Measurements from ENCODE around the gene SULF2.

SULF2 gene

DNA sequence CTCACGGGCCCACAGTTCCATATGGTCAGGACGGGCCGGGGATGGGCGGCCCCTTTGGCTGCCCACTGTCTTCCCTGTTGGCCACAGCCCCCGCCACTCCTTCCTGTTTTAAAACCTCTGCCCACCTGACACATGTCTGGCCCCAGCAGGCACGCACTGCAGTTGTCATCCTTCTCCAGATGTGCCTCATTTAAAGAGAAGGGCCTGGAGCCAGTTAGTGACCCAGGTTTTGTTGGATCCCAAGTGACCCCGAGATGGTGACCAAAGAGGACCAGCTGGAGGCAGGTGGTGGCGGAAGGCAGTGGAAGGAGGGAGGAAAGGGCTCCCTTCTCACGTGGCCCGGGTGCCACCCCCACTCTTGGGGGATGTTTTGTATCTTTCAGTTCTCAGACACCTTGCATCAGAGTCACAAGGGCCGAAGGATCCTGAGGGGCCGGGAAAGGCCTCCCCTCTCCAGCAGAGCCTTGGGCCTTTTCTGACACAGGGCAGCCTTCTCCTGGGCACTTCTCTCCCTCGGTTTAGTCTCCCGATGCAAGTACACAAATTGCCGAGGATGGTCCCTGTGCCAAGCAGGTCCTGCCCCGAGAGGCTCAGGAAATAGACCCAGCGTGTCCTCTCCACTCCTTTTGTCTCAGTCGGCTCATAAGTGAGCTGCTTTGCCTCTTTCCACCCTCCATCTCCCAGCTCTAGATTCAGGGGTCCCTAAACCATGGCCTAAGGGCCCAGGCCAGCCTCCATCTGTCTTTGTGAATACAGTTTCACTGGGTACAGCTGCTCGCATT, 117.6 kb downstream of the SULF2 start:
- no peak for DNase-seq

GRCh38 chr20:47667086-47667485, 118.2 kb downstream of the SULF2 start:
- DNase-seq = no peak

DNA sequence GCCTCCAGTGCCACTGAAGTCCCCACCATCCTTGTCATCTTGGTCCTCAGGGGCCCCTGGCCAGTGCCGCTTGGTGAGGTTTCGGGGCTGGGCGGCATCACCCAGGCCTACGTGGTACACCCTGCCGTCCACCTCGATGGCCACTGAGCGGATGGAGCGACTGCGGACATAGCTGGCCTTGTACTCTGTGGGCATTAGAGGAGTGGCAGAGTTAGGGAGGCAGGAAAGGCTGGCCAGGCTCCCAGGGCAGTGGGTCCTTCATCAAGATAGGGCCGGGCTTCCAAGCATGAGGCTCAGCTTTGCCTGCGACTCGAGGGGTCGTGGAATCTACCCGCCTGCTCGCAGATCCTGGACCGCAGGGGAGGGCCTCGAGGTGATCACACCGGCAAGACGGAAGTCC, 119.0 kb downstream of the SULF2 start:
- DNase-seq = no peak

- no peak for DNase-seq
Observed at GRCh38 chr20:47665221-47665991, 119.9 kb downstream of the SULF2 start.

DNA sequence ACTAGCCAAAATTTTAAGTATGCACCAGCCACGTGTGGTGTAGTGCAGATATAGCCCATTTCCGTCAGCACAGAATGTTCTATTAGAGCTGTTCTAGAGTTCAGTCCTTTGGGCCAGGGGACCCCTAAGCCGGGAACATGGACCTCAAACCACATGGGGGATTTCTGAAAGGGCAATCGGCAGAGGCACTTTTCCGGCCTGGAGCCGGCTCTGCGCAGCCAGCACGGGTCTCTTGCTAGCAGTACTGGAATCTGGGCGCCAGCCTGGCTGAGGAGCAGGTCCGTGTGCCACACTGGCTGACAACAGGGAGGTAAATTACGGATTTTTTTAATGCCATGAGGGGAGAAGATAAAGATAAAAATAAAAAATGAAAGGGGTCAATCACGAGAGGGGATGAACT, 120.5 kb downstream of the SULF2 start:
- DNase-seq = no peak

- no peak for DNase-seq
Observed at GRCh38 chr20:47664068-47664437, 121.2 kb downstream of the SULF2 start.

DNA sequence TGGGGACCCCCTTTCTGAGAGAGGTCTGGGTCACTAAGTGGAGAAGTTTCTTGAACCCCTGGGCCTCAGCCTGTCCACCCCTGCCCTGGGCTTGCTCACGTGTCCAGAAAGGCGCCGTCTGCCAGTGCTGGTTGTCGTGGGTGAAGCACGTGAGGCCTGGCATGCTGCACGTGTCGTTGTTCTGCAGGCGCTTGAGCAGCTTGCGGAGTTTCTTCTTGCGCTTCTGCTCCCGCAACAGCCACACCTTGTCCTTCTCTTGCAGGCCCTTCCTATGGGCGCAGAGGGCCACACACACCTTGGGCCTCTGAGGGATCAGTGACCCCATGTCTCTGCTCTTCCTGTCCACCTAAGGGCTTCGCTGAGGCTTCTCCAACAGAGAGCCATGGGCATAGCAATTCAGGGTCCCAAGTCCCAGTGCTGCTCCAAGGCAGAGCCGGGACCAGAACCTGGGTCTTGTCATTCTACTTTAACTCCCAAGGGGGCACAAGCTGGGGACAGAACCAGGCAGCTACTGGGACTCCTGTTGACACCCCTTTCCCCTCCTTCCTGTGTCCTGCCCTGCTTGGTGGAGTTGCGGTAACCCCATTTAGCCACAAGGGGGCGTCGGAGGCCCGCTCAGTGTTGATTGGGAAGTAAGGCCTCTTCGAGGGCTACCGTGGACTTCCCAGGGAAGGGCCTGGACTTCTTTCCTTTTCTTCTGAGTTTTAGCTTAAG, 121.8 kb downstream of the SULF2 start:
- peak; percentile 64 for DNase-seq

DNA sequence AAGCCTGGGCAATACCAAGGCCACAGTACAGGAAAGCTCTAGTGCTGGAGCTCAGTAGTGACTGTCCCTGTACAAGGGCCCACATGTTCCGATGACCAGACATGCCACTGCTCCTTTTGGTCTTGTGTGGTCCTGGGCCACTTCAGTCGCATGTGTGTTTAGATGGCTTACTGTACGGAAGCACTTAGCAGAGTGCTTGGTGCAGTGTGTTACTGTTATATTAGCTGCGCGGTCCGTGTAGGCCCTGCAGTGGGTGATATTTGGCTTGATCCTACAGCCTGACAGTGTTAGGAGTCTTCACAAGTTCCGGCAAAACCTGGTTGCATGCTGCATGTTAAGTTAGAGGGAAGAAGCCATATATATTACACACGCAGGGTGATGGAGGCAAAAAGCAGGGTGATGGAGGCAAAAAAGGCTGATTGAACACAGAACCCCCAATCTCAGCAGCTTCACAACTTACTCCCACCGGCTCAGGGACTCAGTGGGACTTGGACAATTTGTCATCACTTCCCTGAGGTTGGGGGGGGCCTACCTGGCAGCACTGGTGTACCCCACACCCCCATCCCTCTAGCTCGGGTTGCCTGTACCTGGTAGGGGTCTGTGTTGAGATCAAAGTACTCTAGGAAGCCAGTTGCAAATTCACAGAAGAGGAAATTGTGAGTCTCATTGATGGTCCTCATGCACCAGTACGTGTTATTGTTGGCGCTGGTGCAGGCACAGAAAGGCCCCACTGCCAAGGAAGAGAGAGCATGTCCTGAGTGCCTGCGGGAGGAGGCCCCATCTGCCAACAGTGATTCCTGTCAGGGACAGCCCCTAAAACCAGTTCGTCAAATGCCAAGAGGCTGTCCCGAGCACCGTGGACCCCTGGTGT, 122.6 kb downstream of the SULF2 start:
- no peak for DNase-seq

DNA sequence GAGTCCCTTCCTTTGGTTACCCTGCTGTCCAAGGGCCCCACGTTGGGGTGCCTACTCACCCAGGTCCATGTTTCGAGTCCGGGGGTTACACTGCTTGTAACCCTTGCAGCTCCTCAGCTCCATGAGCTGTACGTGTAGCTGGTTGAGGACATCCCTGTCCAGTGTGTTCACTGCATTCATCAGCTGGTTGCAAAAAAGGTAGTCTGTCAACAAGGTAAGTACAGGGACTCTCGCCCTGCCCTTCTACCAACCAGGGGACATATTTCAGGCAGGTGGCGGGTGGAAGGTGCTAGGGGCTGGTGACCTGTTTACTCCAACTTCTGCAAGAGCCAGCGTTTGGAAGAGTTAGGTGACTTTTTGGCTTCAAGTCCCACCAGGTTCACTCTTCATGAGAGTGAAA, 123.6 kb downstream of the SULF2 start:
- no peak for DNase-seq

GRCh38 chr20:47660983-47661700, 124.1 kb downstream of the SULF2 start:
- DNase-seq = no peak

DNA sequence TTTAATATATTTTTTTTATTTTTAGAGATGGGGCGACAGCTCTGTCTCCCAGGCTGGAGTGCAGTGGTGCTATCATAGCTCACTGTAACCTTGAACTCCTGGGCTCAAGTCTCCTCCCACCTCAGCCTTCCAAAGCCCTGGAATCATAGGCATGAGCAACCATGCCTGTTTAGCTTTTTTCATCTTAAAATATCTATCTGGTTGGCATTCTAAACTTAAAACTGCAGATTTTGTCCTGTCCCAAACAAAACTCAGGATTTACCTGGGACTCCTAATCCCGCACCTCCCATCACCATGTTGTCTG, 124.7 kb downstream of the SULF2 start:
- DNase-seq = no peak

- DNase-seq = no peak
Observed at GRCh38 chr20:47659904-47660601, 125.2 kb downstream of the SULF2 start.

DNA sequence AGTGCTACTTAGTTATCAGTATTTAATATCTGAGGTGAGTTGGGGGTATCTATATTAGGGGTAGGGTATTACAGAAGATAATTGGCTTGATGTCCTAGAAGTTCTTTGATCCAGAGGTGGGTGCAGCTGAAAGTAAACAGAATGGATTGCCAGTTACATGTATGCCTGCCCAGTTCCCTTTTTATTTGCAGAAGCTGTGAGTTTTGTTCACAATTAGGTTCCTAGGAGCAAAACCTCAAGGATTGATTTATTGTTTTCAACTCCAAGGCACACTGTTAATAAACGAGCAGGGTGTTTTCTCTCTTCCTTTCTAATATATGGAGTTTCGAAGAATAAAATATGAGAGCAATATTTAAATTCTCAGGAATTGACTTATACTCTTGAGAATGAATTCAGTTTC, 129.0 kb downstream of the SULF2 start:
- DNase-seq = no peak

DNA sequence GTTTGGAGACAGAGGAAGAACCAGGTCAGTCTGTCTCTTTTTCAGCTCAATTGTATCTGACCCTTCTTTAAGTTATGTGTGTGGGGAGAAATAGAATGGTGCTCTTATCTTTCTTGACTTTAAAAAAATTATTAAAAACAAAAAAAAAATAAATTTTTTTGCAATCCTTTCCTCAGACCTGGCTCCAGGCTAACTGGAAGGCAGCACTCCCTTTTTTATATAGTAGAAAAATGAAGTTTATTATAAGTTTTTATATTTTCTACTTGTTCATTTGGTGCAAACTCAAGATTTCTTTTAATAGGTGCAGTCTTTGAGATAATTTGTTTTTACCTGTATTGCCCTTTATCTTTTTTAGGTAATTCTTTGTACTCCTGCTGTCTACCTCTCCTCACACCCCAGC, 129.6 kb downstream of the SULF2 start:
- no peak for DNase-seq

DNA sequence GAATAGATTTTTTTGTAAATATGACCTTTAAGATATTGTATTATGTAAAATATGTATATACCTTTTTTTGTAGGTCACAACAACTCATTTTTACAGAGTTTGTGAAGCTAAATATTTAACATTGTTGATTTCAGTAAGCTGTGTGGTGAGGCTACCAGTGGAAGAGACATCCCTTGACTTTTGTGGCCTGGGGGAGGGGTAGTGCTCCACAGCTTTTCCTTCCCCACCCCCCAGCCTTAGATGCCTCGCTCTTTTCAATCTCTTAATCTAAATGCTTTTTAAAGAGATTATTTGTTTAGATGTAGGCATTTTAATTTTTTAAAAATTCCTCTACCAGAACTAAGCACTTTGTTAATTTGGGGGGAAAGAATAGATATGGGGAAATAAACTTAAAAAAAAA, 130.9 kb downstream of the SULF2 start:
- DNase-seq = no peak

- DNase-seq = no peak
Observed at GRCh38 chr20:47653869-47654268, 131.4 kb downstream of the SULF2 start.

DNA sequence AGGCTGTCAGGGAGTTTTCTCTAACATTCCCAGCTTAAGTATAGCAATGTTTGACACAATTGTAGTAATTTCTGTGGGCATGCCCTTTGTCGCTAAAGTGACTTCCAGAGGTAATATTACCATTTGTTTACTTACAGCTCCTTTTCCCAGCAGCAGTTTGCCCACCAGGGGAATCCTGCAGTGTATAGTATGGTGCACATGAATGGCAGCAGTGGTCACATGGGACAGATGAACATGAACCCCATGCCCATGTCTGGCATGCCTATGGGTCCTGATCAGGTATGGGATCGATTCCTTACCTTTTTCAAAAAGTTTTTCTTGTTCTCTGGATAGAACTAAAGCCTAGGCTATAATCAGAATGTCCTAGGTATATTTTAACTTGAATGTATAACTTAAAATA, 132.5 kb downstream of the SULF2 start:
- no peak for DNase-seq

DNA sequence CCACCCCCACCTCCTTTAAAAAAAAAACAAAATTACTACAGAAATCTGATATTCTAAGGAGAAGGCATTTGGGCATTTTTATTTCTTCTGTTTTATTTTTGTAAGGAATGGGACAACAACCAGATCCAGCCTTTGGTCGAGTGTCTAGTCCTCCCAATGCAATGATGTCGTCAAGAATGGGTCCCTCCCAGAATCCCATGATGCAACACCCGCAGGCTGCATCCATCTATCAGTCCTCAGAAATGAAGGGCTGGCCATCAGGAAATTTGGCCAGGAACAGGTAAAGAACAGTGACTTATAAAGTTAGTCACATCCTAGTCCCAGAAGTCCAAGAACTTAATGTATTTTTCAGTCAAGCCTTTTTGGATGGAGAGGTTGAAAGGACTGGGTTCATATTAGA, 133.0 kb downstream of the SULF2 start:
- DNase-seq = no peak

DNA sequence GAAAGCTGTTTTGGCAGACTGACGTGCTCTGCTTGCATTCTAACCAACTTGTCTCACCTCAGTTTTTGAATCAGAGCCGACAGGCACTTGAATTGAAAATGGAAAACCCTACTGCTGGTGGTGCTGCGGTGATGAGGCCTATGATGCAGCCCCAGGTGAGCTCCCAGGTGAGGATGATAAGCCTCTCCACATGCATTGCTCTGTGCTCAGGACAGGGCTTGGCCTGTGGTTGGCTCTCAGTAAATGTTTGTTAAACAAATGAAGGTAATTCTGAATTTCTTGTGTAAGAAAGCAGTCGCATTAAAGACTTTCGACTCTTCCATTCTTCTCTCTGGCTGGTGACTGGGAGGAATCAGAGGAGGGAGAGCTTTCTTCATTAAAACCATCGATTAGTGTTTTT, 136.3 kb downstream of the SULF2 start:
- DNase-seq = no peak

- no peak for DNase-seq
Observed at GRCh38 chr20:47647994-47648393, 137.3 kb downstream of the SULF2 start.

DNA sequence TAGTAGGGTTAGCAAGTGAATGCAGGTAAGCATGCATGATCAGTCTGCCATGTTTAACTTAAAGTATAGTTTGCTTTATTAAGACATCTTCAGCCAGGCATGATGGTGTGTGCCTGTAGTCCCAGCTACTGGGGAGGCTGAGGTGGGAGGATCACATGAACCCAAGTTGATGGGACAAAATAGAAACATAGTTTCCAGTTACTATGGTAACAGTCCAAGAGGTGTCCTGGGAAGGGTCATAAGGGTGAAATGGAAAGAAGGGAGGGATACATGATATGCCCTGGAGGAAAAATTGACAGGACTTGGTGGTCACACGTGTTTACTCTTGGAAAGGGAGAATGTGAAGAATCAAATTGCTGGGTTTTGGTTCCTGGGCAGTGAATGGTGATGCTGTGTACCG, 139.6 kb downstream of the SULF2 start:
- DNase-seq = no peak

Measured in right kidney (tissue), 1 donor.